ENCODE data around the gene ZNF750.

GRCh38 chr17:82780195-82780594 is 59.6 kb downstream of the ZNF750 start:
- TF ChIP-seq REST (IDR thresholded peaks at IDR 0.05; ENCODE audit: insufficient read depth in 1 of 2, low read depth in 2 of 2, low read length in 1 of 2) (no peak), CTCF (IDR thresholded peaks at IDR 0.05) (no peak)

Measured in Panc1 (cell line).